ENCODE data around the gene DNALI1.
"Not testable (repeated sequence)": the region's sequence is repeated elsewhere in the genome, so short reads cannot be mapped to it uniquely, and the experiment has no call there.

Gene DNALI1

GRCh38 chr1:37557402-37557801 is 662 bp downstream of the DNALI1 start:
- no peak for DNase-seq

- DNase-seq: no peak
These were observed 1.7 kb downstream of the DNALI1 start for GRCh38 chr1:37558411-37558810.

- no peak for DNase-seq
These were observed 2.3 kb downstream of the DNALI1 start for GRCh38 chr1:37559080-37559479.

GRCh38 chr1:37559957-37560379 is 3.2 kb downstream of the DNALI1 start:
- not testable (repeated sequence) for DNase-seq

- DNase-seq: no peak
These were observed 3.8 kb downstream of the DNALI1 start for GRCh38 chr1:37560401-37561132.

- DNase-seq: peak; percentile 32
These were observed 4.7 kb downstream of the DNALI1 start for GRCh38 chr1:37561133-37562132.

- no peak for DNase-seq
These were observed 6.2 kb downstream of the DNALI1 start for GRCh38 chr1:37562984-37563383.

GRCh38 chr1:37564892-37565291 is 8.2 kb downstream of the DNALI1 start:
- DNase-seq: no peak

- DNase-seq: no peak
These were observed 10.3 kb downstream of the DNALI1 start for GRCh38 chr1:37567023-37567422.

- DNase-seq: no peak
These were observed 14.0 kb downstream of the DNALI1 start for GRCh38 chr1:37570528-37571334.

- no peak for DNase-seq
These were observed 18.2 kb downstream of the DNALI1 start for GRCh38 chr1:37574834-37575480.

- DNase-seq: no peak
These were observed 19.0 kb downstream of the DNALI1 start for GRCh38 chr1:37575692-37576091.

GRCh38 chr1:37584544-37584943 is 27.8 kb downstream of the DNALI1 start:
- DNase-seq: not testable (repeated sequence)

GRCh38 chr1:37588939-37589338 is 32.2 kb downstream of the DNALI1 start:
- no peak for DNase-seq

GRCh38 chr1:37593726-37594125 is 37.0 kb downstream of the DNALI1 start:
- DNase-seq: no peak

- DNase-seq: peak; percentile 97
These were observed 38.9 kb downstream of the DNALI1 start, which contains the start of gene GNL2 for GRCh38 chr1:37595440-37596181. Gene GNL2 (minus strand): TSS chr1:37595937. CDS start chr1:37595822, 115 bp downstream.

- no peak for DNase-seq
These were observed 39.5 kb downstream of the DNALI1 start for GRCh38 chr1:37596182-37596667.

GRCh38 chr1:37599940-37600339 is 43.2 kb downstream of the DNALI1 start:
- DNase-seq: no peak

GRCh38 chr1:37601441-37601840 is 44.7 kb downstream of the DNALI1 start:
- no peak for DNase-seq

GRCh38 chr1:37602750-37603694 is 46.3 kb downstream of the DNALI1 start:
- peak; percentile 26 for DNase-seq
